ENCODE data around the gene EMC10. TPM values are rescaled to one million over a fixed set of nuclear protein-coding genes. Genes with fewer than 3 reads are reported as not detected.

EMC10 gene
- total RNA-seq, 1 experiment from 2014 or later: 109 TPM

- no peak overlapping the region for H4K91ac ChIP-seq (ENCODE audit: insufficient read length, low read depth, low read length)
- H3K27ac ChIP-seq (ENCODE audit: insufficient read length, low read depth, low read length): no peak overlapping the region
- no peak overlapping the region for H3K9ac ChIP-seq (ENCODE audit: extremely low read depth, insufficient read length, low read length)
- H3K56ac ChIP-seq (ENCODE audit: insufficient read length, low read depth, low read length): no peak overlapping the region
- H3K23ac ChIP-seq (ENCODE audit: insufficient read length, low read depth, low read length): no peak overlapping the region
- no peak overlapping the region for H2BK120ac ChIP-seq (ENCODE audit: low read depth, low read length, poor library complexity, severe bottlenecking)
- H3K9me3 Mint-ChIP-seq: peaks cover 8% of the 10 kb centered on the region in 2 experiments; a peak in 4 of 5 replicates
- H2BK12ac ChIP-seq (ENCODE audit: insufficient read length, low read depth, low read length): no peak overlapping the region
- H2AFZ ChIP-seq (ENCODE audit: low read length): no peak overlapping the region
- H3K36me3 Mint-ChIP-seq (ENCODE audit: insufficient read depth in 1 of 3, low read depth in 3 of 3): peaks cover 0 to 16% (median 15%) of the 10 kb centered on the region in 3 experiments; a peak in 4 of 7 replicates
- TF ChIP-seq, protein P1, sequence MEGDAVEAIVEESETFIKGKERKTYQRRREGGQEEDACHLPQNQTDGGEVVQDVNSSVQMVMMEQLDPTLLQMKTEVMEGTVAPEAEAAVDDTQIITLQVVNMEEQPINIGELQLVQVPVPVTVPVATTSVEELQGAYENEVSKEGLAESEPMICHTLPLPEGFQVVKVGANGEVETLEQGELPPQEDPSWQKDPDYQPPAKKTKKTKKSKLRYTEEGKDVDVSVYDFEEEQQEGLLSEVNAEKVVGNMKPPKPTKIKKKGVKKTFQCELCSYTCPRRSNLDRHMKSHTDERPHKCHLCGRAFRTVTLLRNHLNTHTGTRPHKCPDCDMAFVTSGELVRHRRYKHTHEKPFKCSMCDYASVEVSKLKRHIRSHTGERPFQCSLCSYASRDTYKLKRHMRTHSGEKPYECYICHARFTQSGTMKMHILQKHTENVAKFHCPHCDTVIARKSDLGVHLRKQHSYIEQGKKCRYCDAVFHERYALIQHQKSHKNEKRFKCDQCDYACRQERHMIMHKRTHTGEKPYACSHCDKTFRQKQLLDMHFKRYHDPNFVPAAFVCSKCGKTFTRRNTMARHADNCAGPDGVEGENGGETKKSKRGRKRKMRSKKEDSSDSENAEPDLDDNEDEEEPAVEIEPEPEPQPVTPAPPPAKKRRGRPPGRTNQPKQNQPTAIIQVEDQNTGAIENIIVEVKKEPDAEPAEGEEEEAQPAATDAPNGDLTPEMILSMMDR (conservative IDR thresholded peaks at IDR 0.05): no peak
- H4K8ac ChIP-seq (replicated peaks; ENCODE audit: insufficient read length, low read depth, low read length): no peak overlapping the region
- no peak for DNase-seq
- WGBS (ENCODE audit: extremely low coverage, insufficient read length, low lambda C conversion rate): no CpG with 5 or more reads among the region's 18 CpGs
- H3K27ac Mint-ChIP-seq: no peak overlapping the region
- H3K23me2 ChIP-seq (ENCODE audit: insufficient read length, low read depth, low read length, poor library complexity, severe bottlenecking): no peaks in the 10 kb centered on the region
- H3K27me3 Mint-ChIP-seq (ENCODE audit: low read depth): peaks cover 20% of the 10 kb centered on the region
- no peaks in the 10 kb centered on the region for H3K27me3 ChIP-seq (ENCODE audit: insufficient read depth, low read length)
- H3K4me2 ChIP-seq (ENCODE audit: insufficient read depth, insufficient read length, low read length): no peak overlapping the region
- no peak overlapping the region for H3K18ac ChIP-seq (ENCODE audit: insufficient read length, low read depth, low read length)
- H3T11ph ChIP-seq (ENCODE audit: low read length): no peak overlapping the region
- no peaks in the 10 kb centered on the region for H3K4me1 ChIP-seq (ENCODE audit: insufficient read depth, low read length)
- no peak overlapping the region for H2AK5ac ChIP-seq (ENCODE audit: insufficient read length, low read length)
- peaks cover 6% of the 10 kb centered on the region for H3K9me3 ChIP-seq (ENCODE audit: control insufficient read depth, low read depth, low read length)
- H3K79me2 ChIP-seq (ENCODE audit: insufficient read depth, low read length): no peaks in the 10 kb centered on the region
- no peak overlapping the region for H4K5ac ChIP-seq (ENCODE audit: insufficient read length, low read depth, low read length)
- H3K4me3 Mint-ChIP-seq: no peak overlapping the region
- no peaks in the 10 kb centered on the region for H3K79me1 ChIP-seq (ENCODE audit: insufficient read depth, low read depth, low read length, poor library complexity, severe bottlenecking)
- no peak overlapping the region for H2BK5ac ChIP-seq (ENCODE audit: insufficient read length, low read length)
- no peak overlapping the region for H2BK20ac ChIP-seq (ENCODE audit: low read depth, low read length, poor library complexity, severe bottlenecking)
- H3K4me1 Mint-ChIP-seq: peaks cover 2 to 5% of the 10 kb centered on the region in 2 experiments; a peak in 3 of 4 replicates
- no peak overlapping the region for H2BK15ac ChIP-seq (ENCODE audit: low read depth, low read length)
- no peak overlapping the region for H3K14ac ChIP-seq (ENCODE audit: insufficient read depth, low read length)
- H4K20me1 ChIP-seq (ENCODE audit: control insufficient read depth, insufficient read depth, insufficient read length): no peaks in the 10 kb centered on the region
- H3K4ac ChIP-seq (ENCODE audit: low read depth, low read length): no peak overlapping the region
Measured at GRCh38 chr19:50537306-50537685, 61.0 kb downstream of the EMC10 start.
